HG03064 (cell line): ENCODE data around the gene TUBB.
"Not testable (repeated sequence)": the region's sequence is repeated elsewhere in the genome, so short reads cannot be mapped to it uniquely, and the experiment has no call there.

Experiments used
- ATAC-seq: cut with Tn5 transposase; IDR thresholded peaks from one replicate; pipeline ENCODE4 v1.9.1; 2021; ENCODE audit warnings: low read depth; ENCODE audit not compliant: unreplicated experiment

TUBB gene

GRCh38 chr6:30717129-30717844 lies 2.9 kb upstream of the TUBB start, which contains the start of gene MDC1:
TSS of gene MDC1 (minus strand) at chr6:30717281. CDS start at chr6:30715175, 2,106 bp downstream.
- ATAC-seq: peak; percentile 65

- ATAC-seq: not testable (repeated sequence)
Observed at GRCh38 chr6:30717845-30718720, 2.1 kb upstream of the TUBB start.

- no peak for ATAC-seq
Observed at GRCh38 chr6:30719356-30719755, 796 bp upstream of the TUBB start.

- ATAC-seq: no peak
Observed at GRCh38 chr6:30720738-30721197, 616 bp downstream of the TUBB start.

GRCh38 chr6:30721198-30722024 lies 1.3 kb downstream of the TUBB start:
- no peak for ATAC-seq

- not testable (repeated sequence) for ATAC-seq
Observed at GRCh38 chr6:30722025-30722279, 1.8 kb downstream of the TUBB start.

- no peak for ATAC-seq
Observed at GRCh38 chr6:30722280-30723112, 2.3 kb downstream of the TUBB start.

- not testable (repeated sequence) for ATAC-seq
Observed at GRCh38 chr6:30723159-30723842, 3.1 kb downstream of the TUBB start.

GRCh38 chr6:30723843-30724741 lies 3.9 kb downstream of the TUBB start:
- ATAC-seq: not testable (repeated sequence)

- ATAC-seq: no peak
Observed at GRCh38 chr6:30724906-30725667, 4.9 kb downstream of the TUBB start.

- ATAC-seq: no peak
Observed at GRCh38 chr6:30725713-30726505, 5.8 kb downstream of the TUBB start.

GRCh38 chr6:30726506-30727413 lies 6.6 kb downstream of the TUBB start:
- no peak for ATAC-seq

GRCh38 chr6:30727920-30728553 lies 7.9 kb downstream of the TUBB start:
- ATAC-seq: no peak

- ATAC-seq: no peak
Observed at GRCh38 chr6:30730601-30731435, 10.7 kb downstream of the TUBB start.
